Measurements from ENCODE around the gene ENHO.

The ENHO gene

GRCh38 chr9:34555002-34555348 lies 32.2 kb upstream of the ENHO start:
- no peak for DNase-seq (ENCODE audit: extremely low read depth, insufficient read length)
- peaks cover 7% of the 10 kb centered on the region for H3K27me3 ChIP-seq (replicated peaks; ENCODE audit: control insufficient read depth, insufficient read depth, low read length)
- H3K4me3 ChIP-seq (replicated peaks; ENCODE audit: low read depth, low read length), result no peak overlapping the region
- H3K36me3 ChIP-seq (ENCODE audit: control insufficient read depth, insufficient read depth, low read length), result no peaks in the 10 kb centered on the region
- TF ChIP-seq CTCF (IDR thresholded peaks at IDR 0.05; ENCODE audit: insufficient read depth, low read length, poor library complexity, severe bottlenecking), result no peak

- TF ChIP-seq CTCF (IDR thresholded peaks at IDR 0.05; ENCODE audit: insufficient read depth, low read length, poor library complexity, severe bottlenecking), result no peak
- Histone ChIP-seq H3K4me3 (replicated peaks; ENCODE audit: low read depth, low read length) (no peak overlapping the region), H3K27me3 (replicated peaks; ENCODE audit: control insufficient read depth, insufficient read depth, low read length) (peaks cover 7% of the 10 kb centered on the region), H3K36me3 (ENCODE audit: control insufficient read depth, insufficient read depth, low read length) (no peaks in the 10 kb centered on the region)
- DNase-seq (ENCODE audit: extremely low read depth, insufficient read length), result no peak
These were observed 31.6 kb upstream of the ENHO start for GRCh38 chr9:34554211-34555001.

- H3K4me3 ChIP-seq (replicated peaks; ENCODE audit: low read depth, low read length), result no peak overlapping the region
- peaks cover 6% of the 10 kb centered on the region for H3K27me3 ChIP-seq (replicated peaks; ENCODE audit: control insufficient read depth, insufficient read depth, low read length)
- no peak for DNase-seq (ENCODE audit: extremely low read depth, insufficient read length)
- no peak for TF ChIP-seq CTCF (IDR thresholded peaks at IDR 0.05; ENCODE audit: insufficient read depth, low read length, poor library complexity, severe bottlenecking)
- no peaks in the 10 kb centered on the region for H3K36me3 ChIP-seq (ENCODE audit: control insufficient read depth, insufficient read depth, low read length)
These were observed 30.8 kb upstream of the ENHO start for GRCh38 chr9:34553511-34554021.

GRCh38 chr9:34552986-34553385 lies 30.2 kb upstream of the ENHO start:
- Histone ChIP-seq H3K36me3 (ENCODE audit: control insufficient read depth, insufficient read depth, low read length) (no peaks in the 10 kb centered on the region), H3K4me3 (replicated peaks; ENCODE audit: low read depth, low read length) (no peak overlapping the region), H3K27me3 (replicated peaks; ENCODE audit: control insufficient read depth, insufficient read depth, low read length) (peaks cover 3% of the 10 kb centered on the region)
- no peak for DNase-seq (ENCODE audit: extremely low read depth, insufficient read length)
- TF ChIP-seq CTCF (IDR thresholded peaks at IDR 0.05; ENCODE audit: insufficient read depth, low read length, poor library complexity, severe bottlenecking), result no peak

GRCh38 chr9:34552606-34552981 lies 29.8 kb upstream of the ENHO start:
- DNase-seq (ENCODE audit: extremely low read depth, insufficient read length), result no peak
- Histone ChIP-seq H3K27me3 (replicated peaks; ENCODE audit: control insufficient read depth, insufficient read depth, low read length) (peaks cover 3% of the 10 kb centered on the region), H3K4me3 (replicated peaks; ENCODE audit: low read depth, low read length) (no peak overlapping the region), H3K36me3 (ENCODE audit: control insufficient read depth, insufficient read depth, low read length) (no peaks in the 10 kb centered on the region)
- TF ChIP-seq CTCF (IDR thresholded peaks at IDR 0.05; ENCODE audit: insufficient read depth, low read length, poor library complexity, severe bottlenecking), result no peak

Data from GM06990 (cell line).